Measurements from ENCODE around the gene ZNF91.
"Not testable (repeated sequence)": the region's sequence is repeated elsewhere in the genome, so short reads cannot be mapped to it uniquely, and the experiment has no call there.

ZNF91 gene

GRCh38 chr19:23318941-23319340 lies 76.3 kb downstream of the ZNF91 start:
- not testable (repeated sequence) for DNase-seq (ENCODE audit: low read depth, low spot score)

GRCh38 chr19:23318143-23318542 lies 77.1 kb downstream of the ZNF91 start:
- DNase-seq (ENCODE audit: low read depth, low spot score), result no peak

- DNase-seq (ENCODE audit: low read depth, low spot score), result no peak
These were observed 80.0 kb downstream of the ZNF91 start for GRCh38 chr19:23315286-23315685.

GRCh38 chr19:23314505-23315251 lies 80.6 kb downstream of the ZNF91 start:
- DNase-seq (ENCODE audit: low read depth, low spot score), result no peak

- DNase-seq (ENCODE audit: low read depth, low spot score), result no peak
These were observed 82.1 kb downstream of the ZNF91 start for GRCh38 chr19:23313196-23313595.

GRCh38 chr19:23312515-23312914 lies 82.8 kb downstream of the ZNF91 start:
- no peak for DNase-seq (ENCODE audit: low read depth, low spot score)

- no peak for DNase-seq (ENCODE audit: low read depth, low spot score)
These were observed 83.7 kb downstream of the ZNF91 start for GRCh38 chr19:23311551-23311950.

DNA sequence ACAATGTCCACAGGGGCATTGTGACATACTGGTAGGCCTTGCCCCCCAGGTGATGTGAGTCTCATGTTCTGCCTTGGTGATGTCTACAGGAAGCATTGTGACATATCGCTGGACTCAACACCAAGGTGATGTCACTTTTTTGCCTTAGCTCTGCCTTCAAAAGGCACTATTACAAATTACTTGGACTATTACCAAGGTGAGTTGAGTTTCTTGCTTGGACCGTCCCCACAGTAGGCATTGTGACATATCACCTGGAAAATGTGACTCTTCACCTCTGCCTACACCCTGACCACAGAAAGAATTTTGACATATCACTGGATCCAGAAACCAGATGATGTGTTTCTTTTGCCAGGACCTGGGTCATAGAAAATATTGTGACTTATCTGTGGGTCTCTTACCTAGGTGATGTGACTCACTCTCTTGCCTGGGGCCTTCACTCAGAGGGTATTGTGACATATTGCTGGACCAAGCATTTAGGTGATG lies 84.5 kb downstream of the ZNF91 start:
- no peak for DNase-seq (ENCODE audit: low read depth, low spot score)

DNA sequence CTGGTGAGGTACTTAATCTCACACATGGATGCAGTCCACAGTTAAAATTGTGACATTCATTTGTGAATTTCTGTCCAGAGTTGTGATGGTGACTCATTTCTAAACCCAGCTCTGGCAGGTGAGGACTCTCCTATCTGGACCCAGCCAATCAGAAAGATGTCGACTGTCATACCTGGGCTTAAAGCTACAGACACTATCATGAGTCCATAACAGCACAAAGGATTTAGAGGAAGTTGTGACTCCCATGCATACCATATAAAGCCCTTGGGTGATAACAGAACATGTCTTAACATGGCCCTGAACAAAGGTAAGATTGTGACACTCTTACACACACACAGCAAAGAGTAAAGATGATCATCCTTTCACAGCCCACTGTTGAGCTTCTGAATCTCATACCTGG lies 85.3 kb downstream of the ZNF91 start:
- DNase-seq (ENCODE audit: low read depth, low spot score), result no peak

DNA sequence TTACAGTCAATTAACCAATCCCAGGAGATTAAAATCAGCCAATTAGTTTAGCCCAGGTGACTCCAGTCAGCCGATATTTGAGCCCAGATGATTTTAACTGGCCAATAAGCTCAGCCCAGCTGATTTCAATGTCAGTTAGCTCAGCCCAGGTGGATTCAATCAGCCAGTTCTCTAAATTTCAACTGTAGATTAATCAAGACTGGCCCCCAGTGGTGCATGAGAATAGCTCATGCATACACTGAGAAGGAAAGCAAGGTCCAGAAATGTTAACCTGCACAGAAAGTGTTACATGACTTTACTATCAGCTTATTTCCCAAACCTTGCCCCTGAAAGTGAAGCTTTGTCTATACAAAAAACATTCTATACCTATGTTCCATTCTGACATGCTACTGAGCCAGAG lies 89.7 kb downstream of the ZNF91 start:
- no peak for DNase-seq (ENCODE audit: low read depth, low spot score)

DNA sequence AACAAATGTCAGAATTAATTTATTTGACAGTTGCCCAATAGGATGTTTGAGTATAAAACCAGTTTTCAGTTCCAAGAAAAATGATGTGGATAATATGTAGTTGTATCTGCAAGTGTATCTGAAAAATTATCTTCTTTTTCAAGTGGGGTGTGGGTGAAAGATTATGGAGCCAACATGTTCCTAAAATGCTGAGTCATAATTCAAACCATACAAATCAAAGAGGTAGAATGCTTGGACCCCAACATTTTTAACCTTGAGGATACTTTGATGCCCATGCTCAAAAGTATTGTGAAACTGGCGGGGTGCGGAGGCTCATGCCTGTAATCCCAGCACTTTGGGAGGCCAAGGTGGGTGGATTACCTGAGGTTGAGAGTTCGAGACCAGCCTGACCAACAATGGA lies 91.0 kb downstream of the ZNF91 start:
- DNase-seq (ENCODE audit: low read depth, low spot score), result no peak

DNA sequence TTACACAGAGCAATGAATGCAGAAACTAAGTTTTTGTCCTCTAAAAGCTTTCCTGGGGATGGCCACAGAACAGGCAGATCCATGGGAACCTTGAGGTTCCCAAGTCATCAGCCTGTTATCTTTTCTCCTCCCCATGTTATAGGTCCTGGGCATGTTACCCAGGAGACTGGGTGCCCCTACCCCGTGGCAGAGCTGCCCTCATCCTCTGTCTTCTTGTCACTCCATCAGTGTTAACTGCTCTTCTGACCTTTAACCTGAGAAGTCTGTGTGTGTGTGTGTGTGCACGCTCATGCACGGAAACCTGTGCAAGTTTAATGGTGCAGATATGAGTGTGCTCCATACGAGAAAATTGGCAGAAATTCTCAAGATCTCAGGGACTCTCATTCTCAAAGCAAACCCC lies 101.1 kb downstream of the ZNF91 start:
- no peak for DNase-seq (ENCODE audit: low read depth, low spot score)

- not testable (repeated sequence) for DNase-seq (ENCODE audit: low read depth, low spot score)
These were observed 105.3 kb downstream of the ZNF91 start for GRCh38 chr19:23289966-23290365.
